Stimulated activated CD4-positive, alpha-beta T cell treated with anti-CD3 and anti-CD28 coated beads, Interleukin-2, amount 100 ng/mL, for 4 hours (primary cell): ENCODE results near the gene VPS11.

Experiments
- DNase-seq: peaks from one replicate; pipeline ENCODE4 v3.0.0-alpha.2; 2020; ENCODE audit warnings: low read depth

Gene VPS11

GRCh38 chr11:119121008-119121810 is 53.6 kb downstream of the VPS11 start, which contains the start of gene HINFP:
Gene HINFP (plus strand): TSS chr11:119121580. CDS start chr11:119126945, 5,365 bp downstream.
- peak; percentile 100 for DNase-seq

- DNase-seq = no peak
These were observed 54.1 kb downstream of the VPS11 start for GRCh38 chr11:119121811-119122124.

- no peak for DNase-seq
These were observed 58.2 kb downstream of the VPS11 start for GRCh38 chr11:119125821-119126220.

- DNase-seq = no peak
These were observed 59.2 kb downstream of the VPS11 start for GRCh38 chr11:119126675-119127268.

- DNase-seq = no peak
These were observed 63.0 kb downstream of the VPS11 start for GRCh38 chr11:119130662-119131061.
